Endometrium (tissue), 2 donors: ENCODE data around the gene LIPN.

Experiments
- FAIRE-seq: peaks from 2 replicates; lab custom pipeline; 2012; peaks lifted over from hg19 to GRCh38; lab: Jason Lieb, UNC
- donor health status: control.
- donor health status: control.

The LIPN gene

DNA sequence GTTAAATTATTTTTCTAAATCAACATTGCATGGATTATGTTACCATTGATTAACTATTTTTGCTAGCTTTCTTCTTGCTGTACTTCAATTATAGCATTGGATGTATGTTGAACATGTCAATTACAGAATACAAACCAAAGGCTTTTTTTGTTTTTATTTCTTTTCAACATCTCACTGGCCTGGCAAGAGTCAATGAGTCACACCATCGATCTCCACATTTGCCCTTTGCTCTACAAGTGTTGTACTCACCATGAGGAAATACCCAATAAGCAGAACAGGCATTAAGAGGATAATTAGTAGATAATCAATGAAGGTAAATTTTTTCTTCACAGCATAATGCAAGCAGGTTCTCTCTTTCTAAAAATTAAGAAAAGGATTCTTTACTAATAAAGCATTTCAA is 68.5 kb downstream of the LIPN start:
- no peak for FAIRE-seq
